GM12878 (cell line): ENCODE data around the gene SNX32. TPM values are rescaled to one million over a fixed set of nuclear protein-coding genes. Genes with fewer than 3 reads are reported as not detected.

Source experiments
- ATAC-seq: fragments of 200-7000 bp; cut with Tn5 transposase; 3 replicates; pipeline ENCODE4 v1.9.1; 2020; ENCODE audit warnings: mild to moderate bottlenecking, moderate library complexity
- BruUV-seq: library from RNA; stranded (reverse); fragments of 400-500 nt; replicated peaks from 2 replicates; lab custom pipeline; 2021; lab: Mats Ljungman, UMichigan
- CTCF ChIA-PET: fragments of 300-600 bp; sonication (Branson Sonifier 250); formaldehyde crosslinking; extraction: SDS; loops from one replicate; lab custom pipeline; 2021; ENCODE audit warnings: inconsistent platforms; lab: Yijun Ruan, JAX
- POLR2A ChIA-PET: fragments of 350-600 bp; formaldehyde crosslinking; extraction: SDS; loops from one replicate; lab custom pipeline; 2021; ENCODE audit warnings: inconsistent platforms; lab: Charles Lee
- RAD21 ChIA-PET: fragments of 300-600 bp; sonication (Branson Sonifier 250); formaldehyde crosslinking; loops from one replicate; lab custom pipeline; 2023; ENCODE audit warnings: antibody characterized with exemption; ENCODE audit not compliant: unreplicated experiment; lab: Charles Lee
- SMC1A ChIA-PET: fragments of 300-600 bp; sonication (Branson Sonifier 250); formaldehyde crosslinking; loops from one replicate; lab custom pipeline; 2023; ENCODE audit not compliant: unreplicated experiment, uncharacterized antibody; lab: Charles Lee
- DNase-seq: peaks from one replicate; pipeline ENCODE4 v3.0.0-alpha.2; 2011; ENCODE audit warnings: low read depth, low spot score
- FAIRE-seq: peaks from 3 replicates; lab custom pipeline; 2011; peaks lifted over from hg19 to GRCh38; lab: Jason Lieb, UNC
- H2AFZ ChIP-seq: 2 replicates; pipeline ENCODE4 v1.6.0; 2011; ENCODE audit warnings: low read depth, low read length, control low read depth; ENCODE audit not compliant: control insufficient read depth
- H3K27ac ChIP-seq: 2 replicates; pipeline ENCODE4 v1.5.1; 2011; ENCODE audit warnings: control low read depth; ENCODE audit not compliant: control insufficient read depth, insufficient read depth
- H3K27me3 ChIP-seq, 2 experiments: replicated peaks in 1 of 2; 2 replicates each; pipeline versions ENCODE4 v1.6.0 to v1.6.1; 2011; ENCODE audit warnings: low read length in 1 of 2; ENCODE audit not compliant: control insufficient read depth in 2 of 2, insufficient read depth in 2 of 2
- H3K36me3 ChIP-seq, 2 experiments: 2 replicates each; pipeline ENCODE4 v1.5.1; 2011; ENCODE audit warnings: low read length in 1 of 2; ENCODE audit not compliant: control insufficient read depth in 2 of 2, insufficient read depth in 2 of 2
- H3K4me1 ChIP-seq: 2 replicates; pipeline ENCODE4 v1.6.1; 2011; ENCODE audit warnings: mild to moderate bottlenecking, low read length, moderate library complexity, mixed read lengths; ENCODE audit not compliant: control insufficient read depth, insufficient read depth
- H3K4me2 ChIP-seq: 2 replicates; pipeline ENCODE4 v1.6.0; 2011; ENCODE audit warnings: control low read depth; ENCODE audit not compliant: control insufficient read depth, insufficient read depth
- H3K4me3 ChIP-seq: fragments of 200-600 bp; sonication (generic); 2 replicates; pipeline ENCODE4 v1.5.1; 2016
- H3K79me2 ChIP-seq: 2 replicates; pipeline ENCODE4 v1.6.0; 2011; ENCODE audit warnings: low read length; ENCODE audit not compliant: control insufficient read depth, insufficient read depth
- H3K9ac ChIP-seq: 2 replicates; pipeline ENCODE4 v1.8.0; 2011; ENCODE audit warnings: low read length, control low read depth, mixed read lengths; ENCODE audit not compliant: control insufficient read depth, insufficient read depth
- H3K9me3 ChIP-seq: replicated peaks from 3 replicates; pipeline ENCODE4 v1.5.1; 2011; ENCODE audit warnings: mild to moderate bottlenecking, low read length; ENCODE audit not compliant: control insufficient read depth, insufficient read depth
- H4K20me1 ChIP-seq: 2 replicates; pipeline ENCODE4 v1.6.0; 2011; ENCODE audit not compliant: control insufficient read depth, insufficient read depth
- BCLAF1 ChIP-seq: fragments of 450-650 bp; IDR thresholded peaks from 2 replicates; pipeline ENCODE4 v1.6.1; 2017; ENCODE audit warnings: antibody characterized with exemption, mild to moderate bottlenecking, moderate library complexity
- HCFC1 ChIP-seq: fragments of 150-350 bp; IDR thresholded peaks from 2 replicates; pipeline ENCODE4 v1.6.1; 2014; ENCODE audit warnings: low read length
- HDAC2 ChIP-seq: fragments of 200-600 bp; sonication (generic); IDR thresholded peaks from 2 replicates; pipeline ENCODE4 v1.6.1; 2017
- SMAD1 ChIP-seq: fragments of 450-650 bp; IDR thresholded peaks from 2 replicates; pipeline ENCODE4 v1.6.1; 2018; ENCODE audit warnings: mild to moderate bottlenecking, low read depth; ENCODE audit not compliant: partially characterized antibody
- YY1 ChIP-seq: IDR thresholded peaks from 2 replicates; pipeline ENCODE4 v1.6.1; 2011; ENCODE audit warnings: low read depth, mild to moderate bottlenecking, low read length
- WGBS: methylation state at CpG from one replicate; pipeline ENCODE4 v1.1.6; 2016; ENCODE audit warnings: low lambda C conversion rate; ENCODE audit not compliant: insufficient replicate concordance, insufficient coverage; ENCODE audit errors: missing lambda C conversion rate; 5-methylcytosine and 5-hydroxymethylcytosine counted together
- in situ Hi-C: fragments of 300-500 bp; cut with MboI; formaldehyde crosslinking; loops from 9 replicates; pipeline ENCODE4 v1.14.3; 2018; ENCODE audit warnings: mixed read lengths
- intact Hi-C: fragments of 100-400 bp; cut with micrococcal nuclease; formaldehyde crosslinking; loops from one replicate; pipeline ENCODE4 v1.14.2; 2022; ENCODE audit not compliant: unreplicated experiment
- polyA plus RNA-seq, 11 experiments: library from polyadenylated mRNA; depleted of rRNA in 4 of 11; unstranded in 6 of 11; stranded (reverse) in 5 of 11; fragments of >200 nt; fragmentation: Nextera tagmentation in 4 of 11; fragmentation: Illumina TruSeq in 1 of 11; extraction: Ambion mirVana in 4 of 11; extraction: Trizol in 1 of 11; gene quantifications; 1 replicate in 1 of 11; 2 replicates in 10 of 11; pipeline versions ENCODE4 v1.2.1 to v1.2.3, GENCODE V29; 2011 to 2016; ENCODE audit warnings: inconsistent platforms in 2 of 11, missing spikeins in 2 of 11, low read depth in 1 of 11
- total RNA-seq, 4 experiments: library from RNA; depleted of rRNA in 3 of 4; stranded (reverse); fragments of >200 nt in 3 of 4; fragmentation: Illumina TruSeq in 1 of 4; extraction: Trizol in 1 of 4; gene quantifications; 2 replicates each; pipeline versions ENCODE4 v1.2.1 to v1.2.3, GENCODE V29; 2013 to 2021

SNX32 gene
- total and polyA plus RNA-seq, 10 of the 15 experiments (the other 5 are each of a cell fraction or from before 2014, with no cell fraction given): 0.04 to 1.5 (median 0.11) TPM; not detected in 1

DNA sequence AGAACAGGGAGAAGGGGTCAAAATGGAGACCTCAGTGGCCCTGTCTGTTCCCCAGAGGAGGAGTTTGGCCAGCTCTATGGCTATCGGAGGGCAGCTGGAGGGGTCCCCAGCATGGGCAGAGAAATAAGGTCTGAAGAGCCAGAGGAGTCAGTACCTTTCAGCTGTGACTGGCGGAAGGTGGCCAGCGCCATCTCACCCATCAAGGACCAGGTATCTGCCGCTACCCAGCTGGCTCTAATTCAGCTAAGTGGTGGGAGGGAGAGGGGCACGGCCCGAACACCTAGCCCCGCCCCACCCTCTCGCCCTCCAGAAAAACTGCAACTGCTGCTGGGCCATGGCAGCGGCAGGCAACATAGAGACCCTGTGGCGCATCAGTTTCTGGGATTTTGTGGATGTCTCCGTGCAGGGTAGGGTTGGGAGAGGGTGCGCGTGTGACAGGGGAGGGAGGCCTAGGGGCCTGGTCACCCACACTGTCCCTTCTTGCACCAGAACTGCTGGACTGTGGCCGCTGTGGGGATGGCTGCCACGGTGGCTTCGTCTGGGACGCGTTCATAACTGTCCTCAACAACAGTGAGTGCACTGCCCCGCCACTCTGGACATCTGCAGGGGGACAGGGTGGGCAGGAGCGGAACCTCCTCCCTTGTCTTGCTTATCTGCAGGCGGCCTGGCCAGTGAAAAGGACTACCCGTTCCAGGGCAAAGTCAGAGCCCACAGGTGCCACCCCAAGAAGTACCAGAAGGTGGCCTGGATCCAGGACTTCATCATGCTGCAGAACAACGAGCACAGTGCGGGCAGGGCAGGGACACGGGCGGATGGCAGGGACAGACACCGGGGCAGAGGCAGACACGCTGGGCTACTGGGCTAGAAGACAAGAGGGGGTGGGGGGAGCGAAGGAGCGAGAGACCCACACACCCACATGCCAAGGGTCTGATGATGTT is 48.6 kb downstream of the SNX32 start:
- no TSS peak for BruUV-seq
- no peak overlapping the region for H3K27ac ChIP-seq

More for the DNA sequence above, 48.6 kb downstream of the SNX32 start:
- H3K9ac ChIP-seq: no peak overlapping the region
- ATAC-seq (no peak), DNase-seq (no peak), FAIRE-seq (no peak)
- H3K4me2 ChIP-seq: no peak overlapping the region
- peaks cover 12 to 25% of the 10 kb centered on the region in 2 experiments for H3K36me3 ChIP-seq
- no peak for TF ChIP-seq HDAC2
- TF ChIP-seq YY1: no peak
- no peak for TF ChIP-seq SMAD1
- TF ChIP-seq BCLAF1: no peak
- no peak for TF ChIP-seq HCFC1
- in situ Hi-C loops: loop anchor here (5.0 kb wide), 1 partner anchor 105 kb away; no protein-coding TSS in a partner anchor
- H3K27me3 ChIP-seq: no peaks in the 10 kb centered on the region
- POLR2A ChIA-PET: interaction anchor here (0.5 to 2.6 kb wide), 4 partner anchors 8 to 340 kb away, joined by 3 to 8 read pairs (median 4); partner anchors contain the start of gene CCDC85B
- peaks cover 17% of the 10 kb centered on the region for H3K4me1 ChIP-seq
- WGBS: 89% methylated on average over 29 of the region's 30 CpGs
- H3K79me2 ChIP-seq: peaks cover 6% of the 10 kb centered on the region
- RAD21 ChIA-PET: interaction anchor here (1.6 kb wide), 1 partner anchor 171 kb away, joined by 3 read pairs; no protein-coding TSS in a partner anchor
- CTCF ChIA-PET: interaction anchor here (1.5 to 11.0 kb wide), 3 partner anchors 8 to 109 kb away, joined by 5 to 167 read pairs (median 5); partner anchors contain the start of gene CCDC85B
- intact Hi-C loops: no loop called here
- H4K20me1 ChIP-seq: no peaks in the 10 kb centered on the region
- SMC1A ChIA-PET: no interaction called here
- no peak overlapping the region for H2AFZ ChIP-seq
- H3K4me3 ChIP-seq: no peak overlapping the region
- no peaks in the 10 kb centered on the region for H3K9me3 ChIP-seq
